Esophagus squamous epithelium (tissue), 5 donors: ENCODE measurements around the gene CRYBB1. TPM values are rescaled to one million over a fixed set of nuclear protein-coding genes. Genes with fewer than 3 reads are reported as not detected.
A peak's percentile ranks its signal among the peaks of the same experiment; 100 is the strongest.

Experiments
- DNase-seq: peaks from one replicate; lab custom pipeline; 2025; lab: John Stamatoyannopoulos, UW
- H3K27ac ChIP-seq, 4 donors: fragments of 200-600 bp; sonication (generic); one replicate each; pipeline ENCODE4 v1.5.1; 2016 to 2019; ENCODE audit warnings: mild to moderate bottlenecking in 1 of 4
- H3K27me3 ChIP-seq, 4 donors: fragments of 200-600 bp; sonication (generic); 1 replicate in 3 of 4; 2 replicates in 1 of 4; pipeline versions ENCODE4 v1.5.1 to v1.6.0; 2017 to 2021; ENCODE audit warnings: antibody characterized with exemption in 1 of 4
- H3K36me3 ChIP-seq, 3 donors: fragments of 200-600 bp; sonication (generic); one replicate each; pipeline ENCODE4 v1.5.1; 2016 to 2019
- H3K4me1 ChIP-seq, 3 donors: fragments of 200-600 bp; sonication (generic); one replicate each; pipeline ENCODE4 v1.5.1; 2017 to 2019
- H3K4me3 ChIP-seq, 4 donors: fragments of 200-600 bp; sonication (generic); 1 replicate in 3 of 4; 2 replicates in 1 of 4; pipeline ENCODE4 v1.5.1; 2016 to 2019; ENCODE audit warnings: mild to moderate bottlenecking in 2 of 4, moderate library complexity in 1 of 4
- H3K9me3 ChIP-seq, 3 donors: fragments of 200-600 bp; sonication (generic); one replicate each; pipeline ENCODE4 v1.5.1; 2016 to 2019
- POLR2A ChIP-seq, 4 donors: fragments of 450-650 bp; IDR thresholded peaks; one replicate each; pipeline ENCODE4 v1.6.1; 2017; ENCODE audit warnings: antibody characterized with exemption in 4 of 4, mild to moderate bottlenecking in 4 of 4, moderate library complexity in 3 of 4
- WGBS, 2 donors: methylation state at CpG; one replicate each; pipeline ENCODE4 v1.1.5; 2018; 5-methylcytosine and 5-hydroxymethylcytosine counted together
- intact Hi-C: fragments of 100-400 bp; cut with DNase I; formaldehyde crosslinking; loops from one replicate; pipeline ENCODE4 v1.15.0; 2022
- total RNA-seq, 4 donors: library from RNA; depleted of rRNA; stranded (reverse); fragments of >200 nt; gene quantifications; one replicate each; pipeline ENCODE4 v1.1.0, GENCODE V29; 2016
- TF ChIP-seq, protein P1 (sequence below), 6 experiments: fragments of 450-650 bp in 4 of 6; fragments of 200-600 bp in 2 of 6; sonication (generic) in 2 of 6; IDR thresholded peaks; one replicate each; pipeline ENCODE4 v1.5.1; 2016 to 2019; ENCODE audit warnings: antibody characterized with exemption in 6 of 6, mild to moderate bottlenecking in 4 of 6, moderate library complexity in 4 of 6
- donor health status: DM: yes; HTN: yes; CAD: no.

The CRYBB1 gene
- total RNA-seq, 4 donors from 2014 or later, result 0.95 TPM; not detected in 3

DNA sequence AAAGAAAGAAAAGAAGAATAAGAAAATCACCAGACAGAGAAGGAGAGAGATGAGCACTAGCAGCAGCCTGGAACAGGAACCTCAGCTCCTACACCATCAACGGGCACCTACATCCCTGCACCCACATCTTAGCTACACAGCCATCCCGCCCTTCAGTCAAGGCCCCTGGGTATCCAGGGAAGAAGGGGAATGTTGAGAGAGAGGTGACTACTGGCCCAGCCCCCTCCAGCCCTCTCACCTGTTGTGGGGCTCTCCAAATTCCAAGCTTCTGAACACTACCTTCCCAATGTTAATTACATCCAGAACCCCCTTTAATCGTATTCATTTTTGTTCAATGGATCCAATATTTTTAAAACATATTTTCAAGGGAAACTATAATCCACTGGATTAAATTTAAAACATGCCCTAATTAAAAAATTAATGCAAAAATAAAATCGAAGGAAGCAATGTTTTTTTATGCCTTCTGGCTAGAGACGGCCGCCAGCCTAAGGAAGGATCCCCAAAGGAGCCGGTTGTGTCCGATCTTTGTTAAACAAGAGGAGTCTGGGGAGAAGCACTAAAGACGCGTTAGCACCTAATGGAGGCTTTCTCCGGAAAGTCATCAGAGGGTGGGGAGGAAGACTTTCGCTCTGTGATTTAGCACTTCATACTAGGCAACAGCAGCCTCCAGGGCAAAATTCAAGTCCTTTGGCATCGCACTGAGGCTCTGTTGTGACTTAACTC, 37.4 kb downstream of the CRYBB1 start:
- no peak for DNase-seq
- no peaks in the 10 kb centered on the region for H3K27me3 ChIP-seq
- TF ChIP-seq POLR2A (IDR thresholded peaks at IDR 0.05), result no peak
- TF ChIP-seq, protein P1, sequence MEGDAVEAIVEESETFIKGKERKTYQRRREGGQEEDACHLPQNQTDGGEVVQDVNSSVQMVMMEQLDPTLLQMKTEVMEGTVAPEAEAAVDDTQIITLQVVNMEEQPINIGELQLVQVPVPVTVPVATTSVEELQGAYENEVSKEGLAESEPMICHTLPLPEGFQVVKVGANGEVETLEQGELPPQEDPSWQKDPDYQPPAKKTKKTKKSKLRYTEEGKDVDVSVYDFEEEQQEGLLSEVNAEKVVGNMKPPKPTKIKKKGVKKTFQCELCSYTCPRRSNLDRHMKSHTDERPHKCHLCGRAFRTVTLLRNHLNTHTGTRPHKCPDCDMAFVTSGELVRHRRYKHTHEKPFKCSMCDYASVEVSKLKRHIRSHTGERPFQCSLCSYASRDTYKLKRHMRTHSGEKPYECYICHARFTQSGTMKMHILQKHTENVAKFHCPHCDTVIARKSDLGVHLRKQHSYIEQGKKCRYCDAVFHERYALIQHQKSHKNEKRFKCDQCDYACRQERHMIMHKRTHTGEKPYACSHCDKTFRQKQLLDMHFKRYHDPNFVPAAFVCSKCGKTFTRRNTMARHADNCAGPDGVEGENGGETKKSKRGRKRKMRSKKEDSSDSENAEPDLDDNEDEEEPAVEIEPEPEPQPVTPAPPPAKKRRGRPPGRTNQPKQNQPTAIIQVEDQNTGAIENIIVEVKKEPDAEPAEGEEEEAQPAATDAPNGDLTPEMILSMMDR (IDR thresholded peaks at IDR 0.05), result no peak
- intact Hi-C loops, result no loop called here
- peaks cover 9 to 28% (median 11%) of the 10 kb centered on the region in 3 donors for H3K4me1 ChIP-seq
- no peak overlapping the region for H3K4me3 ChIP-seq
- H3K36me3 ChIP-seq, result peaks cover 0 to 25% (median 9%) of the 10 kb centered on the region in 3 donors
- H3K9me3 ChIP-seq, result no peaks in the 10 kb centered on the region
- peak overlapping the region in 1 of 4 donors; percentile 33 for H3K27ac ChIP-seq
- WGBS, 2 donors, result 69 to 84% methylated on average over 13 of the region's 13 CpGs

GRCh38 chr22:26579331-26579886, 38.4 kb downstream of the CRYBB1 start:
- H3K4me1 ChIP-seq, result peaks cover 0 to 23% (median 6%) of the 10 kb centered on the region in 3 donors
- H3K4me3 ChIP-seq, result no peak overlapping the region
- TF ChIP-seq POLR2A (IDR thresholded peaks at IDR 0.05), result no peak
- TF ChIP-seq, protein P1 (IDR thresholded peaks at IDR 0.05), result no peak
- no peaks in the 10 kb centered on the region for H3K9me3 ChIP-seq
- H3K27me3 ChIP-seq, result no peaks in the 10 kb centered on the region
- intact Hi-C loops, result no loop called here
- H3K36me3 ChIP-seq, result peaks cover 0 to 25% (median 9%) of the 10 kb centered on the region in 3 donors
- H3K27ac ChIP-seq, result peak overlapping the region in 3 of 4 donors; percentile 9 to 39 (median 33)
- 41 to 44% methylated on average over 4 to 6 of the region's 10 CpGs for WGBS, 2 donors
- DNase-seq, result no peak

GRCh38 chr22:26577081-26577480, 40.7 kb downstream of the CRYBB1 start:
- DNase-seq, result no peak
- Histone ChIP-seq H3K27ac (no peak overlapping the region), H3K4me1 (peaks cover 0 to 36% (median 9%) of the 10 kb centered on the region in 3 donors), H3K27me3 (no peaks in the 10 kb centered on the region), H3K9me3 (no peaks in the 10 kb centered on the region), H3K4me3 (no peak overlapping the region), H3K36me3 (peaks cover 0 to 17% (median 1%) of the 10 kb centered on the region in 3 donors)
- TF ChIP-seq POLR2A (IDR thresholded peaks at IDR 0.05), result no peak
- TF ChIP-seq, protein P1 (IDR thresholded peaks at IDR 0.05), result no peak
- 72 to 95% methylated on average over 6 to 7 of the region's 7 CpGs for WGBS, 2 donors
- intact Hi-C loops, result no loop called here

DNA sequence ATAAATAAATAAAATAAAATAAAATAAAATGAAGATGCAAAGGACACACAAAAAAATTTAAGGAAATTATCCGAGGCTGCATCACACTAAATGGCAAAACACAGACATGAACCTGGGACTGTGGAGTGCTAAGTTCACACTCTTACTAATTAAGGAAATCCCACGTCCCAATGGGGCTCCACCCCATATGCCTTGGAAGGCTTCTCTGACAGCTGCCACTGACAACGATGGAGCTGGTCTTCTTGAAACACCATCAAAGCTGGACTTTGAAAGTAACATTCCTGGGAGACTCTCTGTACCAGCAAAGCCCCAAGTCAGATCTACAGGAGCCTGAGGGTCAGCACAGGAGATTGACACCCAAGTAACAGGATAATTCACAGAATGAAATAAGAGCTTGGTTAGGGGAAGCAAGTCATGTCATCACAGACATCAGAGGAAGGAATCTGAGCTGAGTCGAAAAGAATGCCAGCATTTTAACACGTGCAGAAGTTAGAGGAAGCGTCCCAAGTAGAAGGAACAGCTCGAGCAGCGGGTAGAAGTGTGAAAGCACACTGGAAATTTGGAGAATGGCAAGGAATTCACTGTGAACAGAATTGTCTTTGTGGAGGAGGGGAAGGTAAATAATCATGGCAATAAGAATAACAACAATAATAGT, 41.7 kb downstream of the CRYBB1 start:
- TF ChIP-seq, protein P1 (IDR thresholded peaks at IDR 0.05), result no peak
- no peak for TF ChIP-seq POLR2A (IDR thresholded peaks at IDR 0.05)
- no peaks in the 10 kb centered on the region for H3K9me3 ChIP-seq
- H3K27me3 ChIP-seq, result no peaks in the 10 kb centered on the region
- no peak overlapping the region for H3K27ac ChIP-seq
- intact Hi-C loops, result no loop called here
- peaks cover 0 to 8% (median 0%) of the 10 kb centered on the region in 3 donors for H3K36me3 ChIP-seq
- H3K4me3 ChIP-seq, result no peak overlapping the region
- WGBS, 2 donors, result 57 to 62% methylated on average over 8 of the region's 8 CpGs
- DNase-seq, result no peak
- H3K4me1 ChIP-seq, result peaks cover 0 to 36% (median 9%) of the 10 kb centered on the region in 3 donors
